DMS 273 (cell line): ENCODE results near the gene DNPEP.

Source experiments
- DNase-seq: peaks from one replicate; lab custom pipeline; 2025; ENCODE audit not compliant: unreplicated experiment; lab: John Stamatoyannopoulos, UW

Gene DNPEP

DNA sequence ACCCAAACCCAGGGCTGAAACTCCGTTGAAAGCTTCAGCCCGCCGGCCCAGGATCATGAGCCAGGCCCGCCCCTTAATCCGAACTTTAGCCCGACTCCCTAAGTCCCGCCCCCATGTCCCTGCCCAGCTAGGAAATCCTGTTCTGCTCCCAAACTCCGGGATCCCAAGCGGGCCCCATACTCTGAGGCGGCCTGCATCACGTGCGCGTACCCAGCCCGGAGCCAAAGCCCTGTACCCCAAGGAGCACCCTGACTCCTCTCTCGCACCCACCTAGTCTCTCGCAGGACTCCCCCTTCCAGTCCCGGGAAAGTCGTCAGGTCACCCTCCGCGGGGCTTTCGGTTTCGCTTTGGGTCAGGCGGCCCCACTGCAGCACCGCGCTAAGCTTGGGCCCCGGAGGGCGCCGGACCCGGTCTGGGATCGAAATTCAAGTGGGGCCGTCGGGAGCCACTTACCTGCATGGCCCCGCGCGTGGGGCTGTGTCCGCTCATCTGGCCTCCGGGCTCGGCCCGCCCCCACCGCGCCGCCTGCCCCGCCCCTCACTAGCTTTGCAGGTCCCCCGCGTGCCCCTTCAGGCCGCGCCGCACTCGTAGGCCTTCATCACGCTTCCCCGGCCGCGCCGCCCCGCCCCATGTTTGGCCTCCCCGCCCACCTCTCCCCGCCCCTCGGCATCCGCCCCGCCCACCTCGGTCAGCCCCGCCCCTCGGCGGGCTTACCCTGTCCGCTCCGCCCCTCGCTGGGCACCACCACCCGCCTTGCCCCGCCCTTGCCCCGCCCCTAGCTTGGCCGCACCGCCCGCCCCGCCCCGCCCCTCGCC lies at the start of gene DNPEP:
Gene DNPEP, minus strand, starts transcription at position 607 of the 815 bp plus-strand sequence. Its CDS starts 118 bp downstream, at position 489.
- DNase-seq = peak; percentile 97

DNA sequence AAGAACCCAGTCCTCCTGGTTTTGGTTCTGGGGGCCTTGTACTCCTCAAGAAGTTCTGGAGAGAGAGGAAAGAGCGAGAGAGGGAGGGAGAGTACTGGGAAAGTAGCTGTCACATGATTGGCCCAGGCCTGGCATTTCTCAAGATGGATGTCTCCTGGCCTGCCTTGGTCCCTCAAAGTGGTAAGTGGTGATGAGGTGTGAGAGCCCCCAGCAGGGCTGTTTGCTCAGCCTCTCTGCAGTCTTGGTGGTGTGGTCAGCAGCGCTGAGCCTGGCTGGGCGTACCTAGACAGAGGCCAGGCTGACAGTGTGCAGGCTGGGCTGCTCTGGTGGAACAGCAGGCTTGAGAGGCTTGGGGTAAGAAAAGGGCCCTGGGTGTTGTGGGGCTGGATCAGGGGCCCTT lies 49.4 kb upstream of the DNPEP start:
- no peak for DNase-seq

DNA sequence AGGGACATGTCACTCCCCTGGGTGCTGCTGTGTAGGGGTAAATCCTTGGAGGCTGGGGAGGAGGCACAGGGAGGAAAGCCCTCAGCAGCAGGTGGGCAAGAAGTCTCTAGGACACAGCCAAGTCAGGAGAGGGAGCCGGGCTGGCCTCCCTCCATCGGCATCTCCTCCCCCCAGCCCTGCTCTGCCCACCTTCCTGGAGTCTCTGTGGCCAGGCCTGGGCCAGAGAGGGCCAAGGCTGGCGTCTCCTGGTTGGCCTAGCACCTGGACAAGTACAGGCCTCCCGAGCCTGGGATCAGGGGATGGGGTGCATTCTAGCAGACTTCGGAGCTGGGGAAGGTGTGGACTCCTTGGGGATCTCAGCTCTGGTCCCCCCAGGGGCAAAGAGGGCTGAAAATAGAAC lies 48.8 kb upstream of the DNPEP start:
- no peak for DNase-seq

DNA sequence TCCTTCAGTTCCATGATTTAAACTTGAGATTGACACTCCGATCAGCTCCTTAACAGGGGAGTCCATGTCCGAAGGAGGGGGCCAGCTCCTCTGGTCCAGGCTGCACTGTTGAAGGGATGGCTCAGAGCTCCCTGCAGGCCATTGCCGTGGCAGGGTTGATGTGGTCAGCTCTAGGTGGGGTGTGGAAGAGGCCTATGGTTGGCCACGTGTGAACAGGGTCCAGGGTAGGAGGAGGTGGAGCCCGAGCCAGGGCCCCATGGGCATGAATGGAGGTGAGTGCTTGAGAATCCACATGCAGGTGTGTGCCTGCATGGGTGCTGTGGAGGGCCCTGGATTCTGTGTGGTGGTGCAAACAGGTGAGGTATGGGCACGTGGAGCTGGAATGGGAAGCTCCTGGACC lies 48.0 kb upstream of the DNPEP start:
- DNase-seq = no peak

DNA sequence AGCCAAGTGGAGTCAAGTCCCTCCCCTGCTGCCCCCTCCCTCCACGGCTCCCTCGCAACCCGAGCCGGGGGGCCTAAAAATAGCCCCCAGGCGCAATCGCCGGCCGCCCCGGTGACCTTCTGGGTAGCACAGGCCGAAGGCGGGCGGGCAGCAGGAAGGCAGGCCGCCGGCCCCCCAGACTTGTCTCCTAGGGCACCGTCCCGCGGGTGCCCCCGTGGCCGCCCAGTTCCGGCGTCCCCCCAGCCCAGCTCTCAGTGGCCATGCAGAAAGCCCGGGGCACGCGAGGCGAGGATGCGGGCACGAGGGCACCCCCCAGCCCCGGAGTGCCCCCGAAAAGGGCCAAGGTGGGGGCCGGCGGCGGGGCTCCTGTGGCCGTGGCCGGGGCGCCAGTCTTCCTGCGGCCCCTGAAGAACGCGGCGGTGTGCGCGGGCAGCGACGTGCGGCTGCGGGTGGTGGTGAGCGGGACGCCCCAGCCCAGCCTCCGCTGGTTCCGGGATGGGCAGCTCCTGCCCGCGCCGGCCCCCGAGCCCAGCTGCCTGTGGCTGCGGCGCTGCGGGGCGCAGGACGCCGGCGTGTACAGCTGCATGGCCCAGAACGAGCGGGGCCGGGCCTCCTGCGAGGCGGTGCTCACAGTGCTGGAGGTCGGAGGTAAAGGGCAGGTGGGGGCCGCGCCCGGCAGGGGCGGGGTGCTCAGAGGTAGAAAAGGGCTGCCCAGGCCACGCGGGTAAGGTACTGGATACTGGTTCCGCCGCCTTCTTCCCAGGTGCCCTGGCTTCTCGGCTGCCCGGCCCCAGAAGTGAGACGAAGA lies 47.2 kb upstream of the DNPEP start, which contains the start of gene SPEG:
Gene SPEG, plus strand, starts transcription at position 126 of the 808 bp plus-strand sequence. Its CDS starts 135 bp downstream, at position 261.
- no peak for DNase-seq

DNA sequence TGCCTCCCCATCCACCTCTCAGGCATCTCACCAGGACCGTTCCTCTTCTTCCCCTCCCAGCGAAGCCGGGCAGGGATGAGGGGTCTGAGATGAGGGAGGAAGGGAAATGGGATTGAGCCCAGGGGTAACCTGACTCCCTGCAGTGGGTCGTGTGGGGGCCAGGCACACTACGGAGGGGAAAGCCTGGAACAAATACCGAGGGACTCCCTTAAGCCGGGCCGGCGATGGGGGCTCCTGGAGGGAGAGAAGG lies 46.7 kb upstream of the DNPEP start:
- DNase-seq = no peak

DNA sequence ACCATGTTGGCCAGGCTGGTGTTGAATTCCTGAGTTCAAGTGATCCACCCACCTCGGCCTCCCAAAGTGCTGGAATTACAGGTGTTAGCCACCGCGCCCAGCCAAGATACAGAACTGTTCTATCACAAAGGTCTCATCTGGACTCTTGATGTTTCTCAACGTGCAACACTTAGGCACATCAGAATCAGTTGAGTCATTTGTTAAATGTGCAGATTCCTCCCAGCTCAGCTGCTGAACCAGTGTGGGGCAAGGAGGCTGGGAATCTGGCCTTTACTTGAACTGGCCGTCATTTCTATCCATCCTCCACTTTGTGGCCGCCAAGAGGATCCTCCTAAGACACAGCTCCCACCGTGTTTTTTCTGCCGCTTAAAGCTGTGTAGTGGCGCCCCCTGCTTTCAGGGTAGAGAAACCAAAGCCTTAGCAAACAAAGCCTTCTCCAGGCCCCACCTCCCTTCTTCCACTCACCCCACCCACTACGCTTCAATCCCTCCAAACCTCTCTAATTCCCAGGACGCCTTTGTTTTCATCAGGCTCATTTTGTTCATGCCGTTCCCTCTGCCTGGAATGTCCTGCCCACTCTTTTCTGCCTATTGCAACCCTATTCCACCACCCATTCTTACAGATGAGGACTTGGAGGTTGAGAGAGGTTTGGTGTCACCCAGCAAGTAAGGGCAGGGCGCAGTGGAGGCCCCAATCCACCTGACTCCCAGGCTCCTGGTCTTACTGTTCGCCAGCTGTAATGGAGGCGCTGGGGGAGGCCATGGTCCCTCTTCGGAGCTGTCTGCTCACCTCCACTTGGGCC lies 46.2 kb upstream of the DNPEP start:
- DNase-seq = peak; percentile 69

DNA sequence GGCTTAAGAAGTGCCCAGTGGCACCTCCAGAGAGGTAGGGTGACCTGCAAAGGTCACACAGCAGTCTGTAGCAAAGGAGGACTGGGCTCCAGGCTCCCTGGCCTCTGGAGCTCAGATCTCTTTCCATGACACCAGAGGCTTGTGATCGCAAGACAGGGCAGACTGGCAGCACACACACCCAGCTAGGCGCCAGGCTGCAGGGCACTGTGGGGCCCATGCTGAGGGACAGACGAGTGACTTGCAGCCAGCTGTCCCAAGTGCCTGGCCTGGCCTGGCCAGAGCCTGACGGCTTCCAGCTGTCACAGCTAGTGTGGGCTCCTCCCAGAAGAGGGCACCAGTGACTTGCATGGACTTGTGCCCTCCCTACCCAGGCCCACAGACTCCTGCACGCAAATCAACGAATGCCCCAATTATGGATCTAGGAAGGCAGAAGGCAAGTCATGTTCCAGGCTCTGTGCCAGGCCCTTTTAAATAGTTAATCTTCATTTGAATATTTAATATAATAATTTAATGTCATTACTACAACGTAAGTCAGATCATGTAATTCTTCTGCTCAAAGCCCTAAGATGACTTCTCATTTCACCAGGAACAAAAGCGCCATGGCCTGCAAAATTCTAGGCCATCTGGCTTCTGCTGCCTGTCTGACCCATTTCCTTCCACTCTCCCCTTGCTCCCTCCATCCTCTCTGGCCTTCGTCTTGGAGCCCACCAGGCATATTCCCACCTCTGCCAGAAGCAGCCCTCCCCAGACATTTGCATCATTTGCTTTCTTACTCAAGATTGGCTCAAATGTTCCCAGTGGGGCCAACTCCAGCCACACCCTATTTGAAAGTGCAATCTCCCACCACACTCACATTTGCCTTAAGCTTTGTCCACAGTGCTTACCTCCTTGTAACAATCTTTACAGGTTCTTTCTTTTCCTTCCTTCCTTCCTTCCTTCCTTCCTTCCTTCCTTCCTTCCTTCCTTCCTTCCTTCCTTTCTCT lies 43.2 kb upstream of the DNPEP start:
- peak; percentile 82 for DNase-seq

DNA sequence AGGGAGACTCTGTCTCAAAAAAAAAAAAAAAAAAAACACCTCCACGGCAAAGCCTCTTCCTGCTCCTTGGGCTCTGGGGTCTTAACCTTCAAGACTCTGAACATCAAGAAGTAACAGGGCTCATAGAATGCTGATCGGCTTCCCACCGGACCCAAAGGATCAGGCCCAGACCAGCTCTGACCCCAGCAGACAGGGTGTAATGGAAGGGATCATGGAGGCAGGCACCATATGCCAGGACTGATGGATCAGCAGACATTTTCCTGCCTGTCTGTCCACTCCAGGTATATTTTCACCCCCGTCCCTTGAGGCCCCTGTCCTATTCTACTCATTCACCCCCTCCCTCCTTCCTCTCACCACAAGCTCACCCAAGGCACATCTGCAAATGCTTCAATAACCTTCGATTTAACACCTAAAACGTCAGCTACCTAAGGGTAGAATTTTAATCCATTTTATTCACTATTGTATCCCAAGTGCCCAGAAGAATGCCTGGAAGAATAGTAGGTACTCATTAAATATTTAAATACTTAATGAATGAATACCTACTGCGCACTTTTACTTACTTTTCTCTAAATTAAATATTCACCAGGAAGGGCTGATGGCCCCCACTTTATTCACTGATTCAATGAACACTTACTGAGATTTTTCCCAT lies 42.4 kb upstream of the DNPEP start:
- DNase-seq = no peak

DNA sequence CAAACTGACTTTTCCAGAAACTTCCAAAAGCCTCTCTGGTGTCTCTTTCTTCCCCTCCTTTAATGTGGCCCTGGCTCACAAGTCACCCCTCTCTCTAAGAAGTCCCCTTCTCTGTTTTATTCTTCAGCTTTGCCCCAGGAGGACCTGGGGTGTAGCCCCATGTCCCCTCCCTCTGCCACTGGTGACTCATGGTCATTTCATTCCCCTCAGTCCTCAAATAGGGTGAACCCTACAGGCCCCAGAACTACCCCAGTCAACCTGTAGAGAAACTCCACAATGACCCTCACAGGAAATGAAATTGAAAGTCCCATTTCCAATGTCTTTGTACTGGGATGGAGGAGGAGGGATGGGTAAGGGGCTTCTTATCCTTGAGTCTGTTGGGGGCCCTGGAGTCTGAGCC lies 40.8 kb upstream of the DNPEP start:
- DNase-seq = no peak

DNA sequence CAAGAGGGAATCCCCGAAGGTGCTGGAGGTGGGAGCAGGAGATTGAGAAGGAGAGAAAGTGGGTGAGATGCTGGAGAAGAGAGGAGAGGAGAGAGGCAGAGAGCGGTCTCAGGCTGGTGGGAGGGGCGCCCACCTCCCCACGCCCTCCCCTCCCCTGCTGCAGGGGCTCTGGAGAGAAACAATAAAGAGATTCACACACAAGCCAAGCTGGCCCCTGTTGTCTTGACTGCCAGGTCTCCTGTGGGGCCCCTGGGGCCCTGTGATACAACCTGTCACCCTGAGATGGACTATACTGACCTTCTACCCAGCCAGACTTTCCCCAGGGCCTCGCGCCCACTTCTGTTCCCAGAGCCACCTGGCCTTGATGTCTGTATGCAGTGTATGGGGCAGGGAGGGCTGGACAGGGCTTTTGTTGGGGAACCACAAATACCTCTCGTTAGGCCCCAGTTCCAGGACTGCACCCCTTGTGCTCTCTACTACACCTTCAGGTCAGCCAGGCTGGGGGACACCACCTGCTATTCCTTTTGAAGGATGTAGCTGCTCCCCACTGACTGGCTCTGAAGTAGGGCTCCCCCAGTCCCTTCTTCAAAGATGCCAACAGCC lies 38.9 kb upstream of the DNPEP start:
- no peak for DNase-seq

DNA sequence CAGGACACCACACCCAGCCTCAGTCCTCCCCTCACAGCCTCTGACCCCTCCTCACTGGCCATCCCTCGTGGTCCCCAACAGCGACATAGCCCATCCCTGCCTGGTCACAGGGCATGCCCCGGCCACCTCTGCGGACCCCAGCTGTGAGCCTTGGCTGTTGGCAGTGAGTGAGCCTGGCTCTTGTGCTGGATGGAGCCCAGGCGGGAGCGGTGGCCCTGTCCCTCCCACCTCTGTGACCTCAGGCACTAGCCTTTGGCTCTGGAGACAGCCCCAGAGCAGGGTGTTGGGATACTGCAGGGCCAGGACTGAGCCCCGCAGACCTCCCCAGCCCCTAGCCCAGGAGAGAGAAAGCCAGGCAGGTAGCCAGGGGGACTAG lies 38.3 kb upstream of the DNPEP start:
- DNase-seq = no peak

DNA sequence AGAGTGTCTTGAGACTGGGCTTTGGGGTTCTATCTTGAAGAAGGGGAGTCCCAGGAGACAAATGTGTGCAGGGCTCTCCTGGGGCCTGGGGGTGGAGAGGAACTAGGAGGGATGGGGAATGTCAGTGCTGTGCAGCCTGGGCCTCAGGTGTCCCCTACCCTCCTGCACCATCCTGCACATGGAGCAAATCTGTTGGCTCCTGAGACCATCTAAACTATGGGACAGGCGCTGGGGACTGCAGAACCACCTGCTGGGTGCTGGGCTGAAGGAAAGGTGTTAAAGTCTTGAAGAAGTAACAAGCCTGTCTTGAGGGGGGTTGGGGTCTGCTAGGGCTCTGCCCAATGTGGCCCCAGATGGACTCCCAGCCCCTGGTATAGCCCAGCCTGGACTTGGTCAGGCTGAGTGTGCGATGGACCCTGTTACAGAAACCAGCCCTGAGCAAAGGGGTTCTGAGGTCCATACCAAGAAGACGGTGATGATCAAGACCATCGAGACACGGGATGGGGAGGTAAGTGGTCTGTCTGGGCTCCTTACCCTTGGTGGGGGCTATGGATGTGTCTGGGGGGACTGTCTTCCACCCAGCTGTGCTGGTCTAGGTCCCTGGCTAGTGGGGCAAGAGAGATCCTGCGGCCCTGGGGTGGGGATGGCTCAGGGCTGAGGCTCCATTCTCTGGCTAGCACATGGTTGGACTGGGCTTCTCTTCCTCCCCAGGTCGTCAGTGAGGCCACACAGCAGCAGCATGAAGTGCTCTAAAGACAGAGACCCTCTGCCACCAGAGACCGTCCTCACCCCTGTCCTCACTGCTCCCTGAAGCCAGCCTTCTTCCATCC lies 37.7 kb upstream of the DNPEP start:
- no peak for DNase-seq

DNA sequence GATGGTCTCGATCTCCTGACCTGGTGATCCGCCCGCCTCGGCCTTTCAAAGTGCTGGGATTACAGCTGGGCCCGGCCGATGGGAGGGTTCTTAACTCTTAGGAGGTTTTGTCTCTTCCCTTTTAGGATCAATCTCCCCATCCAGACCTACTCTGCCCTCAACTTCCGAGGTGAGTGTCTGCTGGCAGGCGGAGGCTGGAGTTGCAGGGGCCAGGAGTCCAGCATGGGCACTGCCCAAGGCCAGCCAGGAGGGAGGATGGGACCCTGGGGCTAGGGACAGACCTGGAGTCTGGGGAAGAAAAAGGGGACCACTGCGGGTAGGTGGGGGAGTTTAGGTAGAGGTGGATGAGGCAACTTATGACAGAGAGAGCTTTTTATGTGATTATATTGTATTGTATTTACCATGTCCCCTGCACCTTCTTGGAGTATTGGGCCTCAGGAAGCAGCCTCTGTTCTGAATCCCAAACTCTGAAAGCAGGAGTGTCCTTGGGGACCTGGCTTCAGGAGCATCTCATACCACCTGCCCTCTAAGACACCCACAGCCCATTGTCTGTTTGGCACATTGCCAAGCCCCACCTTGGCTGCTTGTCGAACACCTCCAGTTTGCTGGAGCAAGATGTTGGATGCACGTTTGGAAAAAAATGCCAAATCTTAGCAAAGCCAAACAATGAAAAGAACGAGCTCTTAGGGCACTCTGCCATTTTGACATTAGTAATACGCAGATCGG lies 36.1 kb upstream of the DNPEP start:
- DNase-seq = no peak

DNA sequence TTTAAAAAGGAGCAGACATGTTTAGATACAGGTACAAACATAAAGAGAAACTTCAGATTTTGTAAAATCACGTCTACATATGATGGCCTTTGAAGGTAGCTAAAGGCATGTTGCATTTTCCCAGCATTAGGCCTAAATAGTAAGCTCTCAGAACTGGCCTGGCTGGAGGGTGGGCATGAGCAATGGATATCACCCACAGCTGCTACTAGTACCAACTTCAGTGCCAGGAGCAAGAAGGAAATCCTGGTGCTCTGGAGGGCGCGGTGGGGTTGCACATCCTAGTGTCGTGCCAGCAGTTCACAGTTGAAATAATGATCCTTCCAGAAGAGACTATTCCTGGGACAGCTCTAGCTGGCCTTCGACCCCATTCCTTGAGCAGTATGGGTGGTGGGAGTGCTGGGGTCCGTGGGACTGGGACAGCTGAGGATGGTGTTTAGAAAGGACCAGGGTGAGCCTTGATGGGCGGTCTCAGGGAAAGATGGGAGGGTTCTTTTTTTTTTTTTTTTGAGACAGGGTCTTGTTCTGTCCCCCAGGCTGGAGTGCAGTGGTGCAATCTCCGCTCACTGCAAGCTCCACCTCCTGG lies 35.3 kb upstream of the DNPEP start:
- DNase-seq = no peak

DNA sequence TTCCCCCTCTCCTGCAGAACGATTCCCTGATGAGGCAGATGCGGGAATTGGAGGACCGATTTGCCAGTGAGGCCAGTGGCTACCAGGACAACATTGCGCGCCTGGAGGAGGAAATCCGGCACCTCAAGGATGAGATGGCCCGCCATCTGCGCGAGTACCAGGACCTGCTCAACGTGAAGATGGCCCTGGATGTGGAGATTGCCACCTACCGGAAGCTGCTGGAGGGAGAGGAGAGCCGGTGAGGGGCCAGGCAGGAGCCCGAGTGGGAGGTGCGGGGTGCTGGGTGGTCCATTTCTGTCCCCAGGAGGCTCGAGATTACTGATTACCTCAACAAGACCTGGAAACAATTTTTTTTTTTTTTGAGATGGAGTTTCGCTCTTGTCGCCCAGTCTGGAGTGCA lies 33.6 kb upstream of the DNPEP start:
- DNase-seq = no peak

DNA sequence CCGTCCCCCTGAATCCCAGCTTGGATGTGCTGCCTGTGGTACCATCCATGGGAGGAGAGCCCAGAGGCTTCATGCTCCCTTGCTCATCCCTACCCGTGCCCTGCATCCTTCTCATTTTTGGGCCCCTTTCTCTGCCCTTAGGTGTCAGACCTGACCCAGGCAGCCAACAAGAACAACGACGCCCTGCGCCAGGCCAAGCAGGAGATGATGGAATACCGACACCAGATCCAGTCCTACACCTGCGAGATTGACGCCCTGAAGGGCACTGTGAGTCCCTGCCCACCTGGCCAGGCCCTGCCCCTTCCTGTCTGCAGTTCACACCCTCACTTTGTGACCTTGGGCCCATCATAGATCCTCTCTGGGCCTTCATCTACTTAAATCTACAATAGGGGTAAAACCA lies 33.0 kb upstream of the DNPEP start:
- DNase-seq = no peak
